Mucosa of gallbladder (tissue), 1 donor: ENCODE data around the gene CDC20. TPM values are rescaled to one million over a fixed set of nuclear protein-coding genes. Genes with fewer than 3 reads are reported as not detected.
"Not testable (repeated sequence)": the region's sequence is repeated elsewhere in the genome, so short reads cannot be mapped to it uniquely, and the experiment has no call there.

Experiments
- DNase-seq: peaks from one replicate; pipeline ENCODE4 v3.0.0-alpha.2; 2020; ENCODE audit warnings: low spot score
- total RNA-seq: library from RNA; stranded (reverse); gene quantifications from one replicate; pipeline ENCODE4 v1.2.1, GENCODE V29; 2021
- donor health status: DM: no; HTN: no; CAD: no.

CDC20 gene
- total RNA-seq, 1 donor from 2014 or later: 5.1 TPM

GRCh38 chr1:43358121-43358745, 548 bp upstream of the CDC20 start:
- DNase-seq: peak; percentile 14

- no peak for DNase-seq
Measured at GRCh38 chr1:43359696-43360095, 915 bp downstream of the CDC20 start.

DNA sequence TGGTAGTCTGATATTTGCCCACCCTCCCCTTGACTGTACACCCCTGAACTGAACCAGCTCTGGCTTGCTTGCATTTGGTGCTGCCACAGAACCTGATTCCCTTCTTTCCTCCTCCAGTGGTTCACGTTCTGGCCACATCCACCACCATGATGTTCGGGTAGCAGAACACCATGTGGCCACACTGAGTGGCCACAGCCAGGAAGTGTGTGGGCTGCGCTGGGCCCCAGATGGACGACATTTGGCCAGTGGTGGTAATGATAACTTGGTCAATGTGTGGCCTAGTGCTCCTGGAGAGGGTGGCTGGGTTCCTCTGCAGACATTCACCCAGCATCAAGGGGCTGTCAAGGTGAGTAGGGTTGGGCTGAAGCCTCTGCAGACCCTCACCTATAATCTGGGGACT, 1.8 kb downstream of the CDC20 start:
- DNase-seq: no peak

- DNase-seq: no peak
Measured at GRCh38 chr1:43363283-43363934, 4.6 kb downstream of the CDC20 start.

DNA sequence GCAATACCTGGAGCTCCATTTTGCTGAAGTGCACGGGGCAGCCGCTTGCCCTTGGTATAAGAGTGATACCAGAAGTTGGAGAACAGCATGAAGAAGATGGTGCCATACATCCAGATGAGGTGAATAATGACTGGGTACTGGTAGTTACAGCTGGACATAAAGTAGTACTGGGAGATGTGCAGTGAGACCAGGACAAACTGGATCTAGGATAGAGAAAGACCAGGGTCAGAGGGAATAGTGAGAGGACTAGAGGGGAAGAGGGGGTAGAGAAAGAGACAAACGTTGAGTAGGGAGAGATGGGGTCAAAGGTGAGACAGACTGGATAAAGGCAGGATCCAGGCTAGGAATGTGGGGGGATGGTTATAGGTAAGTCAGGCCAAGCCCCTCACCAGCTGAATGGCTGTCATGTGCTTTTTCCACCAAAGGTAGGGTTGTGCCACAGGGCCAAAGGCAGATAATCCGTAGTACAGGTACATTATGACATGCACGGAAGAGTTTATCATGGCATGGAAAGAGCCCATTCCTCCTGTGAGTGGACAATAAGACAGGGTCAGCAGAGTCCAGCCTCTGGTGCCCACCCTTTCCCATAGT, 5.2 kb downstream of the CDC20 start:
- no peak for DNase-seq

DNA sequence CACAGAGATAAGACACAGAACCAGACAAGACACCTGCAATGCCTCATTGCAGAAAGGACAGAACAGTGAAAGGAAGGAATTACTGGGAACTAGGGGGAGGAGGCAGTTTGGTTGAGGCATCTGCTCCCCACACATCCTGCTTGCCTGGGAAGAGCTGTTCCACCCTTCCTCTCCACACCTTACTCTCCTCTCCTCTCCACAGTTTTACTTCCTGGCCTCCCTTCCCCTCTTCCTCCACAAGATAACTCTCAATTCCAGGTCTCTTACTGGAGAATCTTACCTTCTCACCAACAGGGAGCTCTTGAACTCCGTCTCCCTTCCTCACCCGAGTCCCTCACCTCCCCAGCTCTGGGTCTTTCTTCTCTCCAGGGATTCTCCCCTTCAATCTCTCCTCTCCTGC, 6.9 kb downstream of the CDC20 start:
- no peak for DNase-seq

GRCh38 chr1:43366179-43366578, 7.4 kb downstream of the CDC20 start:
- peak; percentile 46 for DNase-seq

DNA sequence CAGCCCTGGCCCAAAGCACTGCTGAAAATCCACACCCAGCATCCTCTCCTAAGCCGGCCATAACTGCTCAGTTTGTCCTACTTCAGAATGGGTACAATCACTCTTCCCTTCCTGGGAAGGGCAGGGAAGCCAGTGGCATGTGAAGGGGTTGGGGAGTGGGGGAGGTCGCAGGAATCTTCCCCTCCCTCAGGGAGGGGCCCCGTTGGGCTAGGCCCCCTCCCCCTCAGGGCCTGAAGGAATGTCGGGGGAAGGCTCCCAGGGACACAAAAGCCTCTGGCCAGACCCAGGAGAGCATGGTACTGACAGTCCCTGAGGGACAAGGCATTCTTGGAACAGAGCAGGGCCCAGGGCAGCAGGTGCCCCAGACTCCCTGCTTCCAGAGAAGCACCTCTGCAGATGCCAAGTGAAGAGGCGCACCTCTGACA, 7.8 kb downstream of the CDC20 start:
- no peak for DNase-seq

GRCh38 chr1:43367026-43367903, 8.5 kb downstream of the CDC20 start:
- no peak for DNase-seq

- peak; percentile 93 for DNase-seq
Measured at GRCh38 chr1:43367904-43368645, 9.3 kb downstream of the CDC20 start, which contains the start of gene ELOVL1. Gene ELOVL1 (minus strand): TSS chr1:43368011. CDS start chr1:43365609, 2,402 bp downstream.

DNA sequence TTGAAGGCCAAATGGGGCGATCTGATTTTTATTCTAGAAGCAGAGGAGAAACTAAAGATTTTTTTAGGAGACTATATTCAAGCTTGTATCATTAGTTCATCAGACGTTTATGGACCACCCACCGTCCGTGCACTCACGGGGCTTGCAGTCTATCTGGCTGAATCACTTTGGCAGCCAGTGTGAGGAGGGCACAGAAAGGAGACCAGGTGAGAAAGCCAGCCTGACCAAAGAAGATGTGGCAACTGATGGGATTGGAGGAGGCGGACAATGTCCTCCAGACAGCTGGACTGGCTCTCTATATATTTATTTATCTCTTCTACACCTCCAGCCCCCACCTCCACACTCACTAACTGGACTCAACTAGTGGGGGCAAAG, 9.9 kb downstream of the CDC20 start:
- no peak for DNase-seq

DNA sequence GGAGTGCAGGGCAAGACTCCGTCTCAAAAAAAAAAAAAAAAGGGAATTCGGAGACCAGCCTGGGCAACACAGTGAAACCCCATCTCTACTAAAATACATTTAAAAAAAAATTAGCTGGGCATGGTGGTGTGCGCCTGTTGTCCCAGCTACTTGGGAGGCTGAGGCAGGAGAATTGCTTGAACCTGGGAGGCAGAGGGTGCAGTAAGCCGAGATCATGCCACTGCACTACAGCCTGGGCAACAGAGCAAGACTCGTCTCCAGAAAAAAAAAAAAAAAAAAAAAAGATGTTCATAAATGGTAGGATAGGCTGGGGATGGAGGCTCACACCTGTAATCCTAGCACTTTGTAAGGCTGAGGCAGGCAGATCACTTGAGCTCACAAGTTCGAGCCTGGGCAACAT, 11.0 kb downstream of the CDC20 start:
- not testable (repeated sequence) for DNase-seq

DNA sequence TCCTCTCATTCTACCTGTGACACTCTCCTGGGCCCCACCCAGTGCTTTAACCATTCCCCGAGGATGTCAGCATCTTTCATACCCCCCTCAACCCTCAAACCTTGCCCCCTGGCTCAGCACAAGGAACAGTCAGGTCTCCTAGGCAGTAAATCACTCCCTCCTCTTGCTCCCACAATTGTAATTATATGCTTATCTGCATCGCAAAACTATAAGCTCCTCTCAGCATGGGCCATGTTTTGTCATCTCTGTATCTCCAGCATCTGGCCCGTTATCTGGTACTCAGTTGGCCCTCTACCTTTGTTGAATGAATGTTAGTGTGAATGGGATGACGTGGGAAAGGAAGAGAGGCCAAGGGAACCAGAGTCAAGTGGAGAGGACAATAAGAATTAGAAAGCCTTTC, 11.8 kb downstream of the CDC20 start:
- DNase-seq: no peak

DNA sequence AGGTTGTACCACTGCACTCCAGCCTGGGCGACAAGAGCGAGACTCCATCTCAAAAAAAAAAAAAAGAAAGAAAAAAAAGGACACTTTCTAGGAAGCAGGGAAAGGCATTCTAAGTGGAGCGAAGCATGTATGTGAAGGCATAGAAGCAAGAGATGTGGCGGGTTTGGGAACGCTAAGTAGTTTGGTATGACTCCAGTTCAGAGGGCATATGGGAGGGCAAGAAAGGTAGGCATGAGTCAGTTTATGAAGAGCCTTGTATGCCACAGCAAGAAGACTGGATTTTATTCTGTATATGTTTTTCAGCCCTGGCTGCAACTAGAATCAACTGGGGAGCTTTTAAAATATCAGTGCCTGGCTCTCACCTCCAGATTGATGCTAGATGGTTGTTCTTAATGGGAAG, 13.4 kb downstream of the CDC20 start:
- no peak for DNase-seq

DNA sequence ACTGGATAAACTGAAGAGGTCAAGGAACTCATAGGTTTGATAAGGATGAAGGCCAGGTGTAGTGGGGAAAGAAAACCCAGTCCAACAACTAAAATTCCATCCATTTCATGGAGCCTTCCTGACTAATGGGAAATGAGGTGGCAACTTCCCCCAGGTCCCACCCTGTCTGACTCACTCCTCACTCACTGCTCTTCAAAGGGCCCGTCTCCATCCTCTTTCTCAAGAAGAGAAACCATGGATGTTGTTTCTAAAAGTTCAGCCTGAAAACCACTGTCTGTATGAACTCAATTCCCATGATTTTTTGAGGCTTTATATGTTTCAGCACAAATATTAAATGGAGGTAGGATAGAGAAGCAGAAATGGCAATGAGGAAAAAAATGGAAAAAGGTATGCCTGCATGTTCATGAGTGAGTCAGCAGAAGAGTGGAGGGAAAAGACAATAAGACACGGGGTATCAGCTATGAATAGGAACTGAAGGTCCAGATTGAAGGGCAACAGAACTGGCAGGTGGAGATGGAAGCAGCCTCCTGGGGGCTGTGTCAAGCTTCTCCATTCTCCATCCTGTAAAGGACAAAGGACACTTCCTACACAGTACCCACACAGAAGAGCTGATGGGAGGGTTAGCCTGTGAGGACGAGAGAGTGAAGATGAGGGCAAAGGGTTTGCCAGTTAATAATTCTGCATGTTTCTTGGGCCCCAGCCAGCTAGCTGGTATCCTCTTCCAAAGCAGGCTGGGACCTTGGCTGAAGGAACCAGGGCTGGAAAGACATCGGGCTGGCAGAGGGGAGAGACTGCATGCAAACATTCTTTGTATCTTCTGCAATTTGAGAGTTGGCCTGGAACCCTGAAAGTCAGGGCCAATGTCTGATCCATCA, 14.5 kb downstream of the CDC20 start:
- DNase-seq: peak; percentile 75

- DNase-seq: no peak
Measured at GRCh38 chr1:43376723-43377235, 18.0 kb downstream of the CDC20 start.

- no peak for DNase-seq
Measured at GRCh38 chr1:43377831-43378230, 19.1 kb downstream of the CDC20 start.

- no peak for DNase-seq
Measured at GRCh38 chr1:43379476-43379875, 20.7 kb downstream of the CDC20 start.

GRCh38 chr1:43381612-43382011, 22.8 kb downstream of the CDC20 start:
- no peak for DNase-seq

DNA sequence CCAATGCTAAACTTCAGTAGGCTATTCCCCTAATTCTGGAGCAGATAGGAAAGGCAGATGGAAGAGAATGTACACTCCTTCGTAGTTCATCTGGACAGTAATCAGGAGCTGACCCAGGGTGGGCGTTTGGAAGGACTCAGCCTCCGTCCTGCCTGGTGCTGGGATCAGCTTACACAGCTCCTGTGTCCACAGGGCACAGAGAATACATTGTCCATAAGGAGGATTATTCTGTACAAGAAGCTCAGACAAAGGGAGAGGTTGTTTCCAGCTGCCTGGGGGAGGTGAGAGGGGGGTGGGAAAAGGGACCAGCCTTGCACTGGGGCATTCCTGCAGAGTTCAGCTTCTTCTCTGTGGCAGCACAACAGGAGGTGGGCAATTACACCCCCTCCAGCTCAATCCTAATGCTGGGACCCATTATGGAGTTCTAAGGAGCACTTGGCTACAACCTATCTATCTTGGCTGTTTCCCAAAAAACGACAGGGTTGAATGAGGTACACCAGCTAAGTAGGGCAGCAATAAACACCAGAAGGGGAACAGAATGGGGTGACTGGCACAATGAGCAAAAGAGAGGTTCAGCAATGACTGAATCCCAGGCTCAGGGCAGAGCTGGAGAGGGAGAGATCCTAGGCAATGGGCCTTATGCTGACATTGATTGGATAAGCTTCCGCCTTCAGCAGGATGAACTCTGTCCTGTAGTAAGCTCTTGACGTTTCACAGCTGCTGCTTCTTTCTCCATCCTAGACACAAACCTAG, 23.4 kb downstream of the CDC20 start:
- peak; percentile 19 for DNase-seq
